Breast epithelium (tissue), 4 donors: ENCODE data around the gene MYH7. TPM values are rescaled to one million over a fixed set of nuclear protein-coding genes. Genes with fewer than 3 reads are reported as not detected.

ENCODE experiments used
- DNase-seq, 2 donors: peaks; one replicate each; pipeline ENCODE4 v3.0.0-alpha.2; 2019; ENCODE audit warnings: low spot score in 2 of 2
- H3K27ac ChIP-seq, 2 donors: fragments of 200-600 bp; sonication (generic) in 1 of 2; one replicate each; pipeline ENCODE4 v1.5.1; 2016 to 2019; ENCODE audit warnings: mild to moderate bottlenecking in 1 of 2
- H3K27me3 ChIP-seq, 2 donors: fragments of 200-600 bp; sonication (generic) in 1 of 2; one replicate each; pipeline versions ENCODE4 v1.5.1 to v1.6.0; 2017 to 2019; ENCODE audit warnings: control low read depth in 1 of 2, mild to moderate bottlenecking in 1 of 2
- H3K36me3 ChIP-seq: fragments of 200-600 bp; one replicate; pipeline ENCODE4 v1.5.1; 2019
- H3K4me1 ChIP-seq, 2 donors: fragments of 200-600 bp; sonication (generic); one replicate each; pipeline ENCODE4 v1.5.1; 2016 to 2019; ENCODE audit warnings: control low read depth in 1 of 2
- H3K4me3 ChIP-seq, 3 donors: fragments of 200-600 bp; sonication (generic); 1 replicate in 2 of 3; 2 replicates in 1 of 3; pipeline ENCODE4 v1.5.1; 2016 to 2019; ENCODE audit warnings: mild to moderate bottlenecking in 3 of 3, moderate library complexity in 2 of 3
- H3K9me3 ChIP-seq, 2 donors: fragments of 200-600 bp; sonication (generic) in 1 of 2; one replicate each; pipeline ENCODE4 v1.5.1; 2016 to 2019; ENCODE audit warnings: control low read depth in 1 of 2
- CTCF ChIP-seq, 3 donors: fragments of 450-650 bp; IDR thresholded peaks; one replicate each; pipeline ENCODE4 v1.5.1; 2016 to 2017; ENCODE audit warnings: antibody characterized with exemption in 3 of 3, mild to moderate bottlenecking in 3 of 3, moderate library complexity in 3 of 3
- POLR2A ChIP-seq: fragments of 450-650 bp; IDR thresholded peaks from one replicate; pipeline ENCODE4 v1.6.1; 2016; ENCODE audit warnings: antibody characterized with exemption, mild to moderate bottlenecking, moderate library complexity
- POLR2AphosphoS5 ChIP-seq, 3 donors: sonication (generic); formaldehyde crosslinking; IDR thresholded peaks; one replicate each; pipeline ENCODE4 v1.6.1; 2017; ENCODE audit warnings: antibody characterized with exemption in 3 of 3
- intact Hi-C: fragments of 100-400 bp; cut with DNase I; formaldehyde crosslinking; loops from one replicate; pipeline ENCODE4 v1.15.1; 2023; ENCODE audit warnings: low total_unique reads
- total RNA-seq, 3 donors: library from RNA; depleted of rRNA; stranded (reverse); fragments of >200 nt; gene quantifications; one replicate each; pipeline ENCODE4 v1.1.0, GENCODE V29; 2016

Gene MYH7
- total RNA-seq, 3 donors from 2014 or later, result not detected

- H3K4me1 ChIP-seq, result no peaks in the 10 kb centered on the region
- H3K27me3 ChIP-seq, result no peaks in the 10 kb centered on the region
- TF ChIP-seq POLR2A, result no peak
- TF ChIP-seq POLR2AphosphoS5 (IDR thresholded peaks at IDR 0.05), result no peak
- no peak for TF ChIP-seq CTCF (IDR thresholded peaks at IDR 0.05)
- intact Hi-C loops, result no loop called here
- H3K36me3 ChIP-seq, result no peaks in the 10 kb centered on the region
- no peak overlapping the region for H3K27ac ChIP-seq
- H3K4me3 ChIP-seq, result no peak overlapping the region
- no peak for DNase-seq
- no peaks in the 10 kb centered on the region for H3K9me3 ChIP-seq
These were observed 19.0 kb upstream of the MYH7 start for GRCh38 chr14:23454445-23454856.

- Histone ChIP-seq H3K27ac (no peak overlapping the region), H3K36me3 (no peaks in the 10 kb centered on the region), H3K4me1 (no peaks in the 10 kb centered on the region), H3K9me3 (no peaks in the 10 kb centered on the region), H3K4me3 (no peak overlapping the region), H3K27me3 (no peaks in the 10 kb centered on the region)
- no peak for DNase-seq
- no peak for TF ChIP-seq POLR2A
- intact Hi-C loops, result no loop called here
These were observed 16.8 kb upstream of the MYH7 start for GRCh38 chr14:23452237-23452636.

- no peaks in the 10 kb centered on the region for H3K27me3 ChIP-seq
- H3K9me3 ChIP-seq, result no peaks in the 10 kb centered on the region
- H3K27ac ChIP-seq, result no peak overlapping the region
- no peak overlapping the region for H3K4me3 ChIP-seq
- TF ChIP-seq POLR2AphosphoS5 (IDR thresholded peaks at IDR 0.05), result no peak
- no peak for TF ChIP-seq POLR2A
- TF ChIP-seq CTCF (IDR thresholded peaks at IDR 0.05), result no peak
- DNase-seq, result no peak
- no peaks in the 10 kb centered on the region for H3K36me3 ChIP-seq
- intact Hi-C loops, result no loop called here
- H3K4me1 ChIP-seq, result no peaks in the 10 kb centered on the region
These were observed 14.9 kb upstream of the MYH7 start for GRCh38 chr14:23450379-23450778.

GRCh38 chr14:23449314-23449713 is 13.9 kb upstream of the MYH7 start:
- intact Hi-C loops, result no loop called here
- no peak for DNase-seq

GRCh38 chr14:23447361-23448350 is 12.2 kb upstream of the MYH7 start:
- DNase-seq, result no peak
- H3K4me1 ChIP-seq, result no peaks in the 10 kb centered on the region
- H3K27ac ChIP-seq, result no peak overlapping the region
- H3K4me3 ChIP-seq, result no peak overlapping the region
- H3K9me3 ChIP-seq, result no peaks in the 10 kb centered on the region
- H3K27me3 ChIP-seq, result no peaks in the 10 kb centered on the region
- TF ChIP-seq POLR2AphosphoS5 (IDR thresholded peaks at IDR 0.05) (no peak), CTCF (IDR thresholded peaks at IDR 0.05) (no peak), POLR2A (no peak)
- intact Hi-C loops, result no loop called here
- H3K36me3 ChIP-seq, result no peaks in the 10 kb centered on the region

More at GRCh38 chr14:23449314-23449713, 13.9 kb upstream of the MYH7 start:
- Histone ChIP-seq H3K36me3 (no peaks in the 10 kb centered on the region), H3K4me3 (no peak overlapping the region), H3K27me3 (no peaks in the 10 kb centered on the region), H3K4me1 (no peaks in the 10 kb centered on the region), H3K9me3 (no peaks in the 10 kb centered on the region), H3K27ac (no peak overlapping the region)
- no peak for TF ChIP-seq POLR2A
- TF ChIP-seq POLR2AphosphoS5 (IDR thresholded peaks at IDR 0.05), result no peak
- no peak for TF ChIP-seq CTCF (IDR thresholded peaks at IDR 0.05)
